Spleen (tissue), 11 donors: ENCODE results near the gene C10orf105. TPM values are rescaled to one million over a fixed set of nuclear protein-coding genes. Genes with fewer than 3 reads are reported as not detected.

ENCODE experiments used
- DNase-seq: peaks from one replicate; pipeline ENCODE4 v3.0.0-alpha.2; 2020
- H3K27ac ChIP-seq, 8 donors: fragments of 200-600 bp; sonication (generic) in 7 of 8; 1 replicate in 4 of 8; 2 replicates in 4 of 8; pipeline versions ENCODE4 v1.5.0 to v1.8.0; 2016 to 2021; ENCODE audit warnings: inconsistent platforms in 4 of 8, mild to moderate bottlenecking in 4 of 8, moderate library complexity in 1 of 8
- H3K27me3 ChIP-seq, 7 donors: fragments of 200-600 bp; sonication (generic) in 6 of 7; replicated peaks in 1 of 7; 1 replicate in 4 of 7; 2 replicates in 3 of 7; pipeline versions ENCODE4 v1.5.0 to v1.8.0; 2016 to 2021; ENCODE audit warnings: inconsistent platforms in 3 of 7, mild to moderate bottlenecking in 1 of 7
- H3K36me3 ChIP-seq, 6 donors: fragments of 200-600 bp; sonication (generic) in 5 of 6; 1 replicate in 4 of 6; 2 replicates in 2 of 6; pipeline versions ENCODE4 v1.5.0 to v1.8.0; 2016 to 2021; ENCODE audit warnings: inconsistent platforms in 2 of 6
- H3K4me1 ChIP-seq, 6 donors: fragments of 200-600 bp; sonication (generic) in 5 of 6; 1 replicate in 3 of 6; 2 replicates in 3 of 6; pipeline versions ENCODE4 v1.5.0 to v1.8.0; 2016 to 2021; ENCODE audit warnings: inconsistent platforms in 3 of 6
- H3K4me3 ChIP-seq, 8 donors: fragments of 200-600 bp; sonication (generic) in 7 of 8; 1 replicate in 4 of 8; 2 replicates in 4 of 8; pipeline versions ENCODE4 v1.5.0 to v1.8.0; 2016 to 2021; ENCODE audit warnings: inconsistent platforms in 4 of 8, mild to moderate bottlenecking in 4 of 8, moderate library complexity in 2 of 8
- H3K9me3 ChIP-seq, 8 donors: fragments of 200-600 bp; sonication (generic) in 7 of 8; 1 replicate in 4 of 8; 2 replicates in 4 of 8; pipeline versions ENCODE4 v1.5.0 to v1.8.0; 2016 to 2021; ENCODE audit warnings: inconsistent platforms in 4 of 8
- POLR2A ChIP-seq, 3 donors: fragments of 450-650 bp; IDR thresholded peaks; one replicate each; pipeline ENCODE4 v1.5.1; 2017; ENCODE audit warnings: antibody characterized with exemption in 3 of 3, mild to moderate bottlenecking in 1 of 3
- POLR2AphosphoS5 ChIP-seq, 3 donors: sonication (generic); formaldehyde crosslinking; IDR thresholded peaks; one replicate each; pipeline ENCODE4 v1.5.1; 2017; ENCODE audit warnings: antibody characterized with exemption in 3 of 3
- WGBS, 5 donors: extraction: QIAGEN DNeasy Blood & Tissue Kit in 3 of 5; methylation state at CpG; one replicate each; pipeline versions ENCODE4 v1.1.5 to v1.1.7; 2013 to 2018; 5-methylcytosine and 5-hydroxymethylcytosine counted together
- intact Hi-C: fragments of 100-400 bp; cut with DNase I; formaldehyde crosslinking; loops from one replicate; pipeline ENCODE4 v1.15.0; 2023; ENCODE audit warnings: low total_unique reads
- polyA plus RNA-seq, 3 donors: library from polyadenylated mRNA; stranded (reverse); fragments of 200-250 nt; gene quantifications; one replicate each; pipeline ENCODE4 v1.2.1, GENCODE V29; 2013
- total RNA-seq, 7 donors: library from RNA; depleted of rRNA in 3 of 7; stranded (reverse); fragments of >200 nt in 3 of 7; fragmentation: NEBNext Ultra II Directional in 4 of 7; extraction: Animal tissue kit (Norgen Biotek cat#: 25700) in 4 of 7; gene quantifications; one replicate each; pipeline versions ENCODE4 v1.1.0 to v1.2.1, GENCODE V29; 2016 to 2021
- TF ChIP-seq, protein P1 (sequence below), 11 experiments: fragments of 200-600 bp in 7 of 11; fragments of 450-650 bp in 4 of 11; sonication (generic) in 4 of 11; IDR thresholded peaks in 8 of 11; conservative IDR thresholded peaks in 3 of 11; 1 replicate in 7 of 11; 2 replicates in 4 of 11; pipeline versions ENCODE4 v1.4.0 to v1.8.0; 2016 to 2021; ENCODE audit warnings: antibody characterized with exemption in 11 of 11, inconsistent platforms in 4 of 11, mild to moderate bottlenecking in 1 of 11
- donor health status: healthy with polysubstance abuse.
- donor health status: DM: no; HTN: no; CAD: no; lungs with moderate emphysema.
- donor health status: DM: no; HTN: no; CAD: no.
- donor health status: Bipolar disorder and iron deficiency.
- donor health status: healthy.
- donor health status: DM: no; HTN: no; CAD: no.
- donor health status: DM: yes; HTN: yes; CAD: no.

Gene C10orf105
- total and polyA plus RNA-seq, 10 donors, result 0.08 to 4.4 (median 2.6) TPM

DNA sequence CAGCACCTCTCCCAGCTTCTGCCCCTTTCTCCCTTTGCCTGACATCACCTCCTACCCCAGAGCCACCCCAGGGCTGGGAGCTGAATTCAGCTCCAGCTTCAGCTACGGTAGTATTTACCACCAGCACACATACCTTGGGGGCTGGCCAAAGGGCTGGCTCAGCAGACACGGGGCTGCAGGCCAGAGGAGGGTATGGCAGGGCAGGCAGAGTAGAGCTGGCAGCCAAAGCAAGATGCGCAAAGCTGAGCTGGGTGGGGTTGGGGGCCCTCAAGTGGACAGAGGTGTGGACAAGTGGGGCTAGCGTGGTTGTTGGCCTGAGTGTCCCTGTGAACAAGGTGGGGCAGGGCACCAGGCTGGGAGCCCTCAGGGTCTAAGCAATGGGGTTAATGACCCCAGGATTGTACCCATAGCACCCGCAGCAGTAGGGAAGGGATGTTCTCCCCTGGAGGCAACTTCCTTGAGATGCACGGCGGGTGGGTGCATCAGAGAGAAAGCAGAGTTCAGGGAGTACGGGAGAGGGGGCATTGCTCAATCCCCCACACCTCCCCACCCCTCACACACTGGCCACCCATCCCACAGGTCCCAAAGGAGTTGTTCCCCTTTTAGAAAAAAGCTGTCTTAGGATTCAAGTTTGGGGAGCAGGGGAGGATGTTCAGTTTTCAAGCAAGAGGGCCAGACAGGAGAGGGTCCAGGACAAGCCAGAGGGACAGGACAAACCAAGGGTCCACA is 45.8 kb upstream of the C10orf105 start:
- peaks cover 0 to 94% (median 35%) of the 10 kb centered on the region in 6 donors for H3K36me3 ChIP-seq
- peak; percentile 77 for DNase-seq
- WGBS, 5 donors, result 47 to 72% (median 68%) methylated on average over 8 of the region's 8 CpGs
- peak overlapping the region in 3 of 8 donors; percentile 7 to 81 (median 12) for H3K4me3 ChIP-seq
- intact Hi-C loops, result no loop called here
- peak overlapping the region; percentile 30 to 98 (median 95) for H3K27ac ChIP-seq
- no peaks in the 10 kb centered on the region for H3K9me3 ChIP-seq
- H3K4me1 ChIP-seq, result peaks cover 70 to 100% (median 99%) of the 10 kb centered on the region in 6 donors
- no peaks in the 10 kb centered on the region for H3K27me3 ChIP-seq
- TF ChIP-seq, protein P1, sequence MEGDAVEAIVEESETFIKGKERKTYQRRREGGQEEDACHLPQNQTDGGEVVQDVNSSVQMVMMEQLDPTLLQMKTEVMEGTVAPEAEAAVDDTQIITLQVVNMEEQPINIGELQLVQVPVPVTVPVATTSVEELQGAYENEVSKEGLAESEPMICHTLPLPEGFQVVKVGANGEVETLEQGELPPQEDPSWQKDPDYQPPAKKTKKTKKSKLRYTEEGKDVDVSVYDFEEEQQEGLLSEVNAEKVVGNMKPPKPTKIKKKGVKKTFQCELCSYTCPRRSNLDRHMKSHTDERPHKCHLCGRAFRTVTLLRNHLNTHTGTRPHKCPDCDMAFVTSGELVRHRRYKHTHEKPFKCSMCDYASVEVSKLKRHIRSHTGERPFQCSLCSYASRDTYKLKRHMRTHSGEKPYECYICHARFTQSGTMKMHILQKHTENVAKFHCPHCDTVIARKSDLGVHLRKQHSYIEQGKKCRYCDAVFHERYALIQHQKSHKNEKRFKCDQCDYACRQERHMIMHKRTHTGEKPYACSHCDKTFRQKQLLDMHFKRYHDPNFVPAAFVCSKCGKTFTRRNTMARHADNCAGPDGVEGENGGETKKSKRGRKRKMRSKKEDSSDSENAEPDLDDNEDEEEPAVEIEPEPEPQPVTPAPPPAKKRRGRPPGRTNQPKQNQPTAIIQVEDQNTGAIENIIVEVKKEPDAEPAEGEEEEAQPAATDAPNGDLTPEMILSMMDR (IDR thresholded peaks at IDR 0.05 in 8 of 11, conservative IDR thresholded peaks at IDR 0.05 in 3 of 11), result no peak
- peak in 2 of 3 donors; percentile 26 to 74 for TF ChIP-seq POLR2AphosphoS5 (IDR thresholded peaks at IDR 0.05)

DNA sequence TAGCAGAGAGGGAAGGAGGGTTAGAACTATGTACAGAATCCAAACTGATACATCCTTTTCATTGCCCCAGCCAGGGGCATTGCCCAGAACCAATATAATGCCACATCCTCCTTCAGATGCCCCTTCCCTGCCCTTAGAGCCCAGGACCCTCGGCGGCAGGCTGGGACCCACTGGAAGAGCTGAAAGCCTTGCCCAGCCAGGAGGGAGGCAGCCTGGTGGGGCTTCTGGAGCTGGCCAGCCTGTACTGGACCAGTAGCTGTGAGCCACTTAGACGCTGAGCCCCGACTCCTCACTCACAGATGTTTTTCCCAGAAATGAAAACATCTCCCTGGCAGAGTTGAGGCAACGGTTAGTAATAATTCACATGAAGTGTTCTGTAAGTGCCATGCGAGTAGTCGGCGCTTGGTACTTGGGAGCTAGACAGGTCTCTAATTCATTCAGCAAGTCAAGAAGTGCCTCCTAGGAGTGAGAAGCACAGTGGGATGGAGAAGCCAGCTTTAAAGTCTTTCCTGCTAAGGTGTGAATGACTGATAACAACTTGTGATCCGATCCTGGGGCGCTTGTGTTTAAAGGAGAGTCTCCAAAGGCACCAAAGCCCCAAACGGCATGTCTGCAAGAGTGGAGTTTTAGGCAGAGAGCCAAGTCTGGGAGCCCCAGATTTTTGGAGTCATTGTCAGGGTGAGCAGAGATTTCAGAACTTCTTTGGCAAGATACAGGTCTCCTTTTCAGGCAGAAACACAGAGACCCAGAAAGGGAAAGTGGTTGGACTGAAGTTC is 44.0 kb upstream of the C10orf105 start:
- Histone ChIP-seq H3K36me3 (peaks cover 0 to 95% (median 46%) of the 10 kb centered on the region in 6 donors), H3K4me1 (peaks cover 55 to 95% (median 93%) of the 10 kb centered on the region in 6 donors), H3K9me3 (no peaks in the 10 kb centered on the region), H3K27me3 (no peaks in the 10 kb centered on the region), H3K4me3 (peak overlapping the region in 1 of 8 donors; percentile 11), H3K27ac (peak overlapping the region in 6 of 8 donors; percentile 39 to 98 (median 95))
- intact Hi-C loops, result no loop called here
- peak; percentile 74 for DNase-seq
- TF ChIP-seq POLR2AphosphoS5 (IDR thresholded peaks at IDR 0.05) (peak; percentile 24 to 72 (median 25)), POLR2A (IDR thresholded peaks at IDR 0.05) (no peak)
- 75 to 83% (median 81%) methylated on average over 7 to 11 of the region's 11 CpGs for WGBS, 5 donors

DNA sequence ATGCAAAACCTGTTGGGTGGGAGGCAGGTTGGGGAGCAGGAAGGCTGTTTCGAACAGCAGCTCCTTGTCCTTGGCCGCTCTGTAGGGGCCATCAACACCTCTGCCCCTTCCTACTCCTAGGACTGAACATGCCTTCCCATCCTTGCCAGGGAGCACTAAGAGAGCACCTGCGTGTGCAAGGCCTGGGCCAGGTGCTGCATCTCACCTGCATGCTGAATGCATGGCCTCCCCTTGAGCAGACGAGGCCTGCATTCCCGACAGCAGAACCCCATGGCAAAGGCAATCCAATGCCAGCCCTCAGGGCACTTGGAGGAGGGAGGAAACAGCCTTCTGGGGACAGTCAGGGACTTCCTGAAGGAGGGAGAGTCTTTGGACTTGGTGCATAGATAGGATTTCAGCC is 42.7 kb upstream of the C10orf105 start:
- H3K36me3 ChIP-seq, result peaks cover 0 to 95% (median 56%) of the 10 kb centered on the region in 6 donors
- intact Hi-C loops, result no loop called here
- H3K4me1 ChIP-seq, result peaks cover 49 to 95% (median 93%) of the 10 kb centered on the region in 6 donors
- H3K27me3 ChIP-seq, result no peaks in the 10 kb centered on the region
- TF ChIP-seq, protein P1 (IDR thresholded peaks at IDR 0.05 in 8 of 11, conservative IDR thresholded peaks at IDR 0.05 in 3 of 11), result no peak
- TF ChIP-seq POLR2AphosphoS5 (IDR thresholded peaks at IDR 0.05) (peak; percentile 42 to 61 (median 47)), POLR2A (IDR thresholded peaks at IDR 0.05) (no peak)
- H3K4me3 ChIP-seq, result peak overlapping the region in 1 of 8 donors; percentile 24
- DNase-seq, result no peak
- peak overlapping the region in 5 of 8 donors; percentile 9 to 98 (median 95) for H3K27ac ChIP-seq
- no peaks in the 10 kb centered on the region for H3K9me3 ChIP-seq
- WGBS, 5 donors, result 76 to 89% (median 83%) methylated on average over 4 to 5 of the region's 5 CpGs

DNA sequence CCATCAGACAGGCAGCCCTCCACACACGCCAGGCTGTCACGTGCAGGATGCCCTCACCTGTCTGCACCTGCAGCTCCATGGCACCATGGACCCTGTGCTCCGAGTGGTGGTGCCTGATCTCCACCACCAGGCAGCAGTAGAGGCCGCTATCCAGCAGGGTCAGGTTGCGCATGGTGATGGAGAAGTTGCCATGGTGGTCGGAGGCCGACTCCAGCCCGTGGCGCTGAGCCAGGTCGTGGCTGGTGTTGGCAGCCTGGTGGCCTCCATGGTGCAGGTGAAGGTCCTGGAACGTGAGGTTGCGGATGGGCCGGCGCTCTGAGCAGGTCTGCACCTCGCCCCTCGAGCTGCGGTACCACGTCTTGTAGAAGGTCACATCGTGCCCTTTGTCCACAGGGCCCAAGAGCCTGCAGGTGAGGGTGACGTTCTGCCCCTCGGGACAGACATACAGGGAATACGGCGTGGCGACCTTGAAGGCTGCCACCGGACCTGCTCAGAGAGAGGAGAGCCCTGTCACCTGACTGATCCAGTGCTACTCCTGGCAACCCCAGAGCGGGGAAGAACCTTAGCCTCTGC is 42.0 kb upstream of the C10orf105 start:
- Histone ChIP-seq H3K4me1 (peaks cover 45 to 95% (median 93%) of the 10 kb centered on the region in 6 donors), H3K4me3 (peak overlapping the region in 1 of 8 donors; percentile 24), H3K27me3 (no peaks in the 10 kb centered on the region), H3K9me3 (no peaks in the 10 kb centered on the region), H3K36me3 (peaks cover 0 to 94% (median 58%) of the 10 kb centered on the region in 6 donors), H3K27ac (peak overlapping the region in 6 of 8 donors; percentile 20 to 98 (median 74))
- TF ChIP-seq, protein P1 (IDR thresholded peaks at IDR 0.05 in 8 of 11, conservative IDR thresholded peaks at IDR 0.05 in 3 of 11), result peak in 2 of 11 experiments; percentile 9 to 15
- peak; percentile 37 to 88 (median 70) for TF ChIP-seq POLR2AphosphoS5 (IDR thresholded peaks at IDR 0.05)
- TF ChIP-seq POLR2A (IDR thresholded peaks at IDR 0.05), result no peak
- intact Hi-C loops, result no loop called here
- DNase-seq, result no peak
- 89 to 93% (median 91%) methylated on average over 25 to 26 of the region's 26 CpGs for WGBS, 5 donors
